H9 (cell line): ENCODE data around the gene GSTK1. TPM values are rescaled to one million over a fixed set of nuclear protein-coding genes. Genes with fewer than 3 reads are reported as not detected.

Experiments
- DNase-seq: peaks from one replicate; pipeline ENCODE4 v3.0.0-alpha.2; 2017
- H2AFZ ChIP-seq: one replicate; pipeline ENCODE4 v1.6.1; 2013; ENCODE audit warnings: mild to moderate bottlenecking, low read length, control low read depth, moderate library complexity
- H2AK5ac ChIP-seq: 2 replicates; pipeline ENCODE4 v1.6.1; 2013; ENCODE audit warnings: low read length, control low read depth, mixed read lengths; ENCODE audit not compliant: insufficient read length
- H2BK120ac ChIP-seq: one replicate; pipeline ENCODE4 v1.6.1; 2013; ENCODE audit warnings: low read depth, mild to moderate bottlenecking, low read length, control low read depth, inconsistent platforms; ENCODE audit not compliant: poor library complexity, severe bottlenecking
- H2BK12ac ChIP-seq: 2 replicates; pipeline ENCODE4 v1.6.1; 2013; ENCODE audit warnings: low read length, control low read depth, mixed read lengths, low read depth; ENCODE audit not compliant: insufficient read length
- H2BK15ac ChIP-seq: 2 replicates; pipeline ENCODE4 v1.6.1; 2013; ENCODE audit warnings: low read depth, low read length, control low read depth
- H2BK20ac ChIP-seq: one replicate; pipeline ENCODE4 v1.6.1; 2013; ENCODE audit warnings: low read depth, mild to moderate bottlenecking, low read length, control low read depth, inconsistent platforms; ENCODE audit not compliant: poor library complexity, severe bottlenecking
- H2BK5ac ChIP-seq: 2 replicates; pipeline ENCODE4 v1.6.1; 2013; ENCODE audit warnings: low read length, control low read depth, mixed read lengths; ENCODE audit not compliant: insufficient read length
- H3K14ac ChIP-seq: 2 replicates; pipeline ENCODE4 v1.6.1; 2013; ENCODE audit warnings: low read length, control low read depth; ENCODE audit not compliant: insufficient read depth
- H3K18ac ChIP-seq: 2 replicates; pipeline ENCODE4 v1.6.1; 2013; ENCODE audit warnings: low read depth, mild to moderate bottlenecking, mixed read lengths, low read length, control low read depth; ENCODE audit not compliant: insufficient read length
- H3K23ac ChIP-seq: 2 replicates; pipeline ENCODE4 v1.6.1; 2013; ENCODE audit warnings: low read length, control low read depth, mixed read lengths, low read depth; ENCODE audit not compliant: insufficient read length
- H3K23me2 ChIP-seq: 2 replicates; pipeline ENCODE4 v1.6.1; 2013; ENCODE audit warnings: low read depth, mild to moderate bottlenecking, mixed read lengths, low read length, control low read depth; ENCODE audit not compliant: insufficient read length, poor library complexity, severe bottlenecking
- H3K27ac ChIP-seq: 2 replicates; pipeline ENCODE4 v1.5.1; 2013; ENCODE audit warnings: low read length, control low read depth, mixed read lengths, low read depth; ENCODE audit not compliant: insufficient read length
- H3K27me3 ChIP-seq: 2 replicates; pipeline ENCODE4 v1.6.1; 2013; ENCODE audit warnings: low read length, control low read depth, inconsistent platforms; ENCODE audit not compliant: insufficient read depth
- H3K4ac ChIP-seq: 2 replicates; pipeline ENCODE4 v1.6.1; 2013; ENCODE audit warnings: low read depth, mild to moderate bottlenecking, control low read depth, inconsistent platforms, low read length, moderate library complexity
- H3K4me1 ChIP-seq: 2 replicates; pipeline ENCODE4 v1.6.1; 2013; ENCODE audit warnings: low read length, control low read depth, inconsistent platforms; ENCODE audit not compliant: insufficient read depth
- H3K4me2 ChIP-seq: 2 replicates; pipeline ENCODE4 v1.6.1; 2013; ENCODE audit warnings: low read length, control low read depth, mixed read lengths; ENCODE audit not compliant: insufficient read length, insufficient read depth
- H3K56ac ChIP-seq: 2 replicates; pipeline ENCODE4 v1.6.1; 2013; ENCODE audit warnings: low read depth, mild to moderate bottlenecking, mixed read lengths, low read length, control low read depth; ENCODE audit not compliant: insufficient read length
- H3K79me1 ChIP-seq: 2 replicates; pipeline ENCODE4 v1.6.1; 2013; ENCODE audit warnings: low read depth, mild to moderate bottlenecking, moderate library complexity, low read length, control low read depth, inconsistent platforms; ENCODE audit not compliant: insufficient read depth, poor library complexity, severe bottlenecking
- H3K79me2 ChIP-seq: 2 replicates; pipeline ENCODE4 v1.6.1; 2013; ENCODE audit warnings: low read length, control low read depth, inconsistent platforms; ENCODE audit not compliant: insufficient read depth
- H3K9ac ChIP-seq: 2 replicates; pipeline ENCODE4 v1.6.1; 2013; ENCODE audit warnings: low read length, control low read depth, mixed read lengths; ENCODE audit not compliant: insufficient read length; ENCODE audit errors: extremely low read depth
- H3K9me3 ChIP-seq: one replicate; pipeline ENCODE4 v1.6.1; 2013; ENCODE audit warnings: low read depth, low read length, inconsistent platforms; ENCODE audit not compliant: control insufficient read depth
- H3T11ph ChIP-seq: one replicate; pipeline ENCODE4 v1.6.1; 2013; ENCODE audit warnings: mild to moderate bottlenecking, low read length, control low read depth, inconsistent platforms
- H4K20me1 ChIP-seq: one replicate; pipeline ENCODE4 v1.6.1; 2013; ENCODE audit not compliant: control insufficient read depth, insufficient read length, insufficient read depth
- H4K5ac ChIP-seq: 2 replicates; pipeline ENCODE4 v1.6.1; 2013; ENCODE audit warnings: low read depth, mild to moderate bottlenecking, mixed read lengths, low read length, control low read depth; ENCODE audit not compliant: insufficient read length
- H4K8ac ChIP-seq: replicated peaks from 2 replicates; pipeline ENCODE4 v1.6.1; 2013; ENCODE audit warnings: low read length, control low read depth, mixed read lengths, low read depth; ENCODE audit not compliant: insufficient read length
- H4K91ac ChIP-seq: 2 replicates; pipeline ENCODE4 v1.6.1; 2013; ENCODE audit warnings: low read depth, mild to moderate bottlenecking, moderate library complexity, mixed read lengths, low read length, control low read depth; ENCODE audit not compliant: insufficient read length
- H3K27ac Mint-ChIP-seq, 3 experiments: 2 replicates in 2 of 3; 3 replicates in 1 of 3; pipeline ENCODE4 v1.8.0; 2020 to 2021; ENCODE audit warnings: mixed read lengths in 3 of 3, mild to moderate bottlenecking in 1 of 3, moderate library complexity in 1 of 3
- H3K27me3 Mint-ChIP-seq: 2 replicates; pipeline ENCODE4 v1.8.0; 2021; ENCODE audit warnings: low read depth, mild to moderate bottlenecking, moderate library complexity, mixed read lengths
- H3K36me3 Mint-ChIP-seq, 3 experiments: 2 replicates in 2 of 3; 3 replicates in 1 of 3; pipeline ENCODE4 v1.8.0; 2020 to 2021; ENCODE audit warnings: low read depth in 3 of 3, mixed read lengths in 3 of 3; ENCODE audit not compliant: insufficient read depth in 1 of 3
- H3K4me1 Mint-ChIP-seq, 2 experiments: 2 replicates each; pipeline ENCODE4 v1.8.0; 2020; ENCODE audit warnings: mixed read lengths in 2 of 2
- H3K4me3 Mint-ChIP-seq, 2 experiments: 2 replicates in 1 of 2; 3 replicates in 1 of 2; pipeline ENCODE4 v1.8.0; 2020 to 2021; ENCODE audit warnings: mild to moderate bottlenecking in 2 of 2, mixed read lengths in 2 of 2, moderate library complexity in 1 of 2
- H3K9me3 Mint-ChIP-seq, 2 experiments: 2 replicates in 1 of 2; 3 replicates in 1 of 2; pipeline ENCODE4 v1.8.0; 2020; ENCODE audit warnings: mild to moderate bottlenecking in 2 of 2, mixed read lengths in 2 of 2, moderate library complexity in 1 of 2
- WGBS: extraction: QIAGEN DNeasy Blood & Tissue Kit; methylation state at CpG from one replicate; pipeline ENCODE4 v1.1.7; 2013; ENCODE audit warnings: missing lambda C conversion rate, low lambda C conversion rate, mixed read lengths; ENCODE audit not compliant: insufficient read length; ENCODE audit errors: extremely low coverage; 5-methylcytosine and 5-hydroxymethylcytosine counted together
- total RNA-seq: library from RNA; stranded (reverse); gene quantifications from 2 replicates; pipeline ENCODE4 v1.2.1, GENCODE V29; 2021
- TF ChIP-seq, protein P1 (sequence below): fragments of 200-600 bp; sonication (generic); conservative IDR thresholded peaks from 3 replicates; pipeline ENCODE4 v1.8.0; 2021; ENCODE audit warnings: antibody characterized with exemption, mild to moderate bottlenecking

Gene GSTK1
- total RNA-seq, 1 experiment from 2014 or later: 36.1 TPM

DNA sequence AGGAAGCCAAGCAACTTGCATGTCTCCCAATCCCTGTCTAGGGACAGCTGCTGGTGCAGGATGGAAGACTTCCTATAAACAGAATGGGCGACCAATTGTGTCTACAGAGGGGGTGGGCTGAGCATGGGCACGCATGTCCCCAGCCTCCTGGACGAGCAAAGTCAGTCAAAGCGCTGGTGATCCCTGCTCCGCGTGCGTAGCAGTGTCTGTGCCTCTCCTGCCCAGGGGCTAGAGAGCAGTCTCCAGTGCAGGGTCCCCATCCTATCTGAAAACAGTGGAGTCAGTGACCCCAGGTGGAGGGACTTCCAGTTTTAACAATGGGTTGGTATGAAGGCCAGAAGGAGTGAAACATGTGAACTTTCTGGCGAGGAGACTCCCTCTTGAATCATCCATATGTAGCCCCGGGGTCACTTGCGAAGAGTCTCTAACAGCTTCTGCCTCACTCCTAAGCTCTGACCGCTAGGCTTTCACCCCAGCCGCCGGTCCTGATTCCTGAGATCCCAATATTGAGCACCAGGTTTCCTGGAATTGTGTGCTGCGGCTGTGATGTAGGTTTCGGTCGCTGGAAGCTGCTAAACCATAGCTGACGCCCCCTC, 24.2 kb downstream of the GSTK1 start:
- peaks cover 12 to 14% of the 10 kb centered on the region in 2 experiments for H3K9me3 Mint-ChIP-seq
- Histone ChIP-seq H4K20me1 (no peaks in the 10 kb centered on the region), H3T11ph (no peak overlapping the region), H3K9ac (no peak overlapping the region), H3K27me3 (peaks cover 10% of the 10 kb centered on the region; the same call in 1 of the 2 replicates), H3K9me3 (peaks cover 10% of the 10 kb centered on the region), H3K79me2 (peaks cover 16% of the 10 kb centered on the region; the same call in 1 of the 2 replicates), H3K56ac (no peak overlapping the region), H4K8ac (no peak overlapping the region), H4K5ac (no peak overlapping the region), H3K4ac (no peak overlapping the region), H2BK20ac (no peak overlapping the region), H3K23me2 (peaks cover 10% of the 10 kb centered on the region), H3K23ac (no peak overlapping the region), H4K91ac (no peak overlapping the region), H3K27ac (no peak overlapping the region), H3K4me1 (peaks cover 9% of the 10 kb centered on the region; the same call in 1 of the 2 replicates), H2AK5ac (no peak overlapping the region), H2BK15ac (no peak overlapping the region), H2BK5ac (no peak overlapping the region), H2BK12ac (no peak overlapping the region), H3K4me2 (no peak overlapping the region), H3K14ac (no peak overlapping the region), H3K79me1 (no peaks in the 10 kb centered on the region), H2AFZ (no peak overlapping the region), H3K18ac (peak overlapping the region; percentile 4), H2BK120ac (no peak overlapping the region)
- WGBS: no CpG with 5 or more reads among the region's 17 CpGs
- H3K4me1 Mint-ChIP-seq: peaks cover 40 to 46% of the 10 kb centered on the region in 2 experiments
- H3K27me3 Mint-ChIP-seq: peaks cover 35% of the 10 kb centered on the region
- TF ChIP-seq, protein P1, sequence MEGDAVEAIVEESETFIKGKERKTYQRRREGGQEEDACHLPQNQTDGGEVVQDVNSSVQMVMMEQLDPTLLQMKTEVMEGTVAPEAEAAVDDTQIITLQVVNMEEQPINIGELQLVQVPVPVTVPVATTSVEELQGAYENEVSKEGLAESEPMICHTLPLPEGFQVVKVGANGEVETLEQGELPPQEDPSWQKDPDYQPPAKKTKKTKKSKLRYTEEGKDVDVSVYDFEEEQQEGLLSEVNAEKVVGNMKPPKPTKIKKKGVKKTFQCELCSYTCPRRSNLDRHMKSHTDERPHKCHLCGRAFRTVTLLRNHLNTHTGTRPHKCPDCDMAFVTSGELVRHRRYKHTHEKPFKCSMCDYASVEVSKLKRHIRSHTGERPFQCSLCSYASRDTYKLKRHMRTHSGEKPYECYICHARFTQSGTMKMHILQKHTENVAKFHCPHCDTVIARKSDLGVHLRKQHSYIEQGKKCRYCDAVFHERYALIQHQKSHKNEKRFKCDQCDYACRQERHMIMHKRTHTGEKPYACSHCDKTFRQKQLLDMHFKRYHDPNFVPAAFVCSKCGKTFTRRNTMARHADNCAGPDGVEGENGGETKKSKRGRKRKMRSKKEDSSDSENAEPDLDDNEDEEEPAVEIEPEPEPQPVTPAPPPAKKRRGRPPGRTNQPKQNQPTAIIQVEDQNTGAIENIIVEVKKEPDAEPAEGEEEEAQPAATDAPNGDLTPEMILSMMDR: no peak
- H3K36me3 Mint-ChIP-seq: peaks cover 28 to 44% (median 37%) of the 10 kb centered on the region in 3 experiments
- DNase-seq: no peak
- H3K4me3 Mint-ChIP-seq: peak overlapping the region; percentile 91 to 95; a peak in 3 of 5 replicates
- no peak overlapping the region for H3K27ac Mint-ChIP-seq
